Breast epithelium (tissue), 4 donors: ENCODE data around the gene PMCH. TPM values are rescaled to one million over a fixed set of nuclear protein-coding genes. Genes with fewer than 3 reads are reported as not detected.

Experiments used
- DNase-seq, 2 donors: peaks; one replicate each; pipeline ENCODE4 v3.0.0-alpha.2; 2019; ENCODE audit warnings: low spot score in 2 of 2
- H3K27ac ChIP-seq, 2 donors: fragments of 200-600 bp; sonication (generic) in 1 of 2; one replicate each; pipeline ENCODE4 v1.5.1; 2016 to 2019; ENCODE audit warnings: mild to moderate bottlenecking in 1 of 2
- H3K27me3 ChIP-seq, 2 donors: fragments of 200-600 bp; sonication (generic) in 1 of 2; one replicate each; pipeline versions ENCODE4 v1.5.1 to v1.6.0; 2017 to 2019; ENCODE audit warnings: control low read depth in 1 of 2, mild to moderate bottlenecking in 1 of 2
- H3K36me3 ChIP-seq: fragments of 200-600 bp; one replicate; pipeline ENCODE4 v1.5.1; 2019
- H3K4me1 ChIP-seq, 2 donors: fragments of 200-600 bp; sonication (generic); one replicate each; pipeline ENCODE4 v1.5.1; 2016 to 2019; ENCODE audit warnings: control low read depth in 1 of 2
- H3K4me3 ChIP-seq, 3 donors: fragments of 200-600 bp; sonication (generic); 1 replicate in 2 of 3; 2 replicates in 1 of 3; pipeline ENCODE4 v1.5.1; 2016 to 2019; ENCODE audit warnings: mild to moderate bottlenecking in 3 of 3, moderate library complexity in 2 of 3
- H3K9me3 ChIP-seq, 2 donors: fragments of 200-600 bp; sonication (generic) in 1 of 2; one replicate each; pipeline ENCODE4 v1.5.1; 2016 to 2019; ENCODE audit warnings: control low read depth in 1 of 2
- POLR2A ChIP-seq: fragments of 450-650 bp; IDR thresholded peaks from one replicate; pipeline ENCODE4 v1.6.1; 2016; ENCODE audit warnings: antibody characterized with exemption, mild to moderate bottlenecking, moderate library complexity
- POLR2AphosphoS5 ChIP-seq, 3 donors: sonication (generic); formaldehyde crosslinking; IDR thresholded peaks; one replicate each; pipeline ENCODE4 v1.6.1; 2017; ENCODE audit warnings: antibody characterized with exemption in 3 of 3
- intact Hi-C: fragments of 100-400 bp; cut with DNase I; formaldehyde crosslinking; loops from one replicate; pipeline ENCODE4 v1.15.1; 2023; ENCODE audit warnings: low total_unique reads
- total RNA-seq, 3 donors: library from RNA; depleted of rRNA; stranded (reverse); fragments of >200 nt; gene quantifications; one replicate each; pipeline ENCODE4 v1.1.0, GENCODE V29; 2016
- TF ChIP-seq, protein P1 (sequence below), 3 donors: fragments of 450-650 bp; IDR thresholded peaks; one replicate each; pipeline ENCODE4 v1.5.1; 2016 to 2017; ENCODE audit warnings: antibody characterized with exemption in 3 of 3, mild to moderate bottlenecking in 3 of 3, moderate library complexity in 3 of 3

PMCH gene
- total RNA-seq, 3 donors from 2014 or later = not detected

GRCh38 chr12:102220736-102221135 is 23.1 kb upstream of the PMCH start:
- H3K4me1 ChIP-seq = no peaks in the 10 kb centered on the region

DNA sequence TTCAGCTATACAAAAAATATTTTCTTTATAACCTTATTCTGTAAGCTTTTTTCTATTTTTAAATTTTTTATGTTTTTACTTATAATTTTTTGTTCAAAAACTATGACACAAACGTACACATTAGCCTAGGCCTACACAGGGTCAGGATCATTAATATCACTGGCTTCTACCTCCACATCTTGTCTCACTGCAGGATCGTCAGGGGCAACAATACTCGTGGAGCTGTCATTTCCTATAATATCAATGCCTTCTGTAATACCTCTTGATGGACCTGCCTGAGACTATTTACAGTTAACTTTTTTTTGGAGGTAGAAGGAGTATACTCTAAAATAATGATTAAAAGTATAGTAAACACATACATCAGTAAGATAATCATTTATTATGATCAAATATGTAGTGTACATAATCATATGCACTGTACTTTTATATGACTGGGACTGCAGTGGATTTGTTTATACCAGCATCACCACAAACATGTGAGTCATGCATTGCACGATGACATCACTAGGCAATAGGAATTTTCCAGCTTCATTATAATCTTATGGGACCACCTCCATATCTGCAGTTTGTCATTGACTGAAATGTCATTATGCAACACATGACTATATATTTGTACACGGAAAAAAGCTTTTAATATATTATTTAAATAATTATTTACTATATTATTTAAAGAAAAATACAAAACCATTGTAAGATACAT is 18.5 kb upstream of the PMCH start:
- Histone ChIP-seq H3K27ac (no peak overlapping the region), H3K27me3 (no peaks in the 10 kb centered on the region), H3K36me3 (no peaks in the 10 kb centered on the region), H3K4me1 (no peaks in the 10 kb centered on the region), H3K4me3 (no peak overlapping the region), H3K9me3 (no peaks in the 10 kb centered on the region)
- DNase-seq = no peak
- TF ChIP-seq, protein P1, sequence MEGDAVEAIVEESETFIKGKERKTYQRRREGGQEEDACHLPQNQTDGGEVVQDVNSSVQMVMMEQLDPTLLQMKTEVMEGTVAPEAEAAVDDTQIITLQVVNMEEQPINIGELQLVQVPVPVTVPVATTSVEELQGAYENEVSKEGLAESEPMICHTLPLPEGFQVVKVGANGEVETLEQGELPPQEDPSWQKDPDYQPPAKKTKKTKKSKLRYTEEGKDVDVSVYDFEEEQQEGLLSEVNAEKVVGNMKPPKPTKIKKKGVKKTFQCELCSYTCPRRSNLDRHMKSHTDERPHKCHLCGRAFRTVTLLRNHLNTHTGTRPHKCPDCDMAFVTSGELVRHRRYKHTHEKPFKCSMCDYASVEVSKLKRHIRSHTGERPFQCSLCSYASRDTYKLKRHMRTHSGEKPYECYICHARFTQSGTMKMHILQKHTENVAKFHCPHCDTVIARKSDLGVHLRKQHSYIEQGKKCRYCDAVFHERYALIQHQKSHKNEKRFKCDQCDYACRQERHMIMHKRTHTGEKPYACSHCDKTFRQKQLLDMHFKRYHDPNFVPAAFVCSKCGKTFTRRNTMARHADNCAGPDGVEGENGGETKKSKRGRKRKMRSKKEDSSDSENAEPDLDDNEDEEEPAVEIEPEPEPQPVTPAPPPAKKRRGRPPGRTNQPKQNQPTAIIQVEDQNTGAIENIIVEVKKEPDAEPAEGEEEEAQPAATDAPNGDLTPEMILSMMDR (IDR thresholded peaks at IDR 0.05) = no peak
- TF ChIP-seq POLR2AphosphoS5 (IDR thresholded peaks at IDR 0.05) (no peak), POLR2A (no peak)
- intact Hi-C loops = no loop called here

More at GRCh38 chr12:102220736-102221135, 23.1 kb upstream of the PMCH start:
- no peak for DNase-seq
- H3K27ac ChIP-seq = no peak overlapping the region
- H3K4me3 ChIP-seq = no peak overlapping the region
- intact Hi-C loops = no loop called here
- H3K27me3 ChIP-seq = no peaks in the 10 kb centered on the region
- H3K36me3 ChIP-seq = no peaks in the 10 kb centered on the region
- H3K9me3 ChIP-seq = no peaks in the 10 kb centered on the region
- TF ChIP-seq POLR2A (no peak), POLR2AphosphoS5 (IDR thresholded peaks at IDR 0.05) (no peak)
- TF ChIP-seq, protein P1 (IDR thresholded peaks at IDR 0.05) = no peak

DNA sequence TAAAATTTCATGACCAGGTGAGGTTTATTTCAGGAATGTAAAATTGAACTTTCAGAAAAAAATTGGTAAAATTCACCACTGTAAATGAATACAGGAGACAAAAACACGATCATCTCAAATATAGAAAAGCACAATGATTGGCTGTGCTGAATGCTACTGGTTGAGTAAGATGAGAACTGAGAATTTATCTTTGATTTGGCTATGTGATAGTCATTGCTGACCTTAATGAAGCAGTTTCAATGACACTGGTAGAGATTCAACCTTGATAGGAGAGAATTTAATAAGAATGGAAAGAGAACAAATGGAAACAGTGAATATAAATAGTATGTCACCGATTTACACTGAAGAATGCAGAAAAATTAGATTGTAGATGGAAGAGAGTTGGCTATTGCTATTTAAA is 6.4 kb upstream of the PMCH start:
- H3K36me3 ChIP-seq = no peaks in the 10 kb centered on the region
- peaks cover 0 to 7% of the 10 kb centered on the region in 2 donors for H3K9me3 ChIP-seq
- TF ChIP-seq POLR2AphosphoS5 (IDR thresholded peaks at IDR 0.05) = no peak
- no peaks in the 10 kb centered on the region for H3K4me1 ChIP-seq
- no peak overlapping the region for H3K27ac ChIP-seq
- DNase-seq = no peak
- intact Hi-C loops = no loop called here
- no peak overlapping the region for H3K4me3 ChIP-seq
- no peaks in the 10 kb centered on the region for H3K27me3 ChIP-seq

DNA sequence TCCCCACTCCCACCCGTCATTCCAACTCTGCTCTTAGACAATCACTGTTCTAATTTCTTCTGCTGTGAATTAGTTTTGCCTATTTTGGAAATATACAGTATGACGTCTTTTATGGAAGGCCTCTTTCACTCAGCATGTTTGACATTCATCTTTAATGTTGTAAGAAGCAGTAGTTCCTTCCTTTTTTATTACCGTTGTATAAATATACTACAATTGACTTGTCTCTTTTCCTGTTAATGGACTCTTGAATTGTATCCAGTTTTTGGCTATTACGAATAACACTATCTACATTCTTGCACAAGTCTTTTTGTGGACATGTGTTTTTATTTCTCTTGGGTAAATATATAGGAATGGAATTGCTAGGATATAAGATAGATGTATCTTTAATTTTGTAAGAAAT is 4.9 kb upstream of the PMCH start:
- no peaks in the 10 kb centered on the region for H3K27me3 ChIP-seq
- H3K4me1 ChIP-seq = no peaks in the 10 kb centered on the region
- H3K9me3 ChIP-seq = no peaks in the 10 kb centered on the region
- no peak overlapping the region for H3K27ac ChIP-seq
- intact Hi-C loops = no loop called here
- no peak overlapping the region for H3K4me3 ChIP-seq
- TF ChIP-seq POLR2A (no peak), POLR2AphosphoS5 (IDR thresholded peaks at IDR 0.05) (no peak)
- TF ChIP-seq, protein P1 (IDR thresholded peaks at IDR 0.05) = no peak
- no peak for DNase-seq
- no peaks in the 10 kb centered on the region for H3K36me3 ChIP-seq

DNA sequence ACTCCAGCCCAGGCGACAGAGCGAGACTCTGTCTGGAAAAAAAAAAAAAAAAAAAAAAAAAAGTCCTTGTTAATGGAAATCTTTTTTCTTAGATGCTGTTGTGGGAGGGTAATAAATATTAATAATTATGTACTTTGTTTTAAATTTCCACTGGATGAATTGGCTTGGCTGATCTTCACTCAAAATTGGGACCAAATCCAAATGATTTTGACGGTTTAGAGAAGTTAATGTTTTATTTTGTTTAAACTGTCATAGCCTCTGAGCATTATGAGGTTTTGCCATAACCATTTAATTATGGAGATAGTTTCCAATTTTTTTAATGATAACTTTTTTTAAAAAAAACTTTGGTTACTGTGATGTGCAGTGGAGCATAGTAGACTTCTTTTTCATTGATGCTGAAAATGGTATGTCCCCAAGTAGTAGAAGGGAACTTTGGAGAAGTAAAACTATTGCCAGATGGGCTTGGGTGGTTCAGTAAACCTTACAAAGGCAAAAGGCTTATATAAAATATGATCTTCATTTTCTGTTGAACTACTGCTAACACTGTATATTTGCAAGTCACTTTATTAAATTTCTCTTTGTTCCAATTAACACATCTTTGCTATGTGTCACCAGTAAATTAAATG is 3.9 kb upstream of the PMCH start:
- no peak overlapping the region for H3K4me3 ChIP-seq
- H3K4me1 ChIP-seq = no peaks in the 10 kb centered on the region
- intact Hi-C loops = no loop called here
- TF ChIP-seq POLR2A = no peak
- TF ChIP-seq, protein P1 (IDR thresholded peaks at IDR 0.05) = no peak
- no peak for TF ChIP-seq POLR2AphosphoS5 (IDR thresholded peaks at IDR 0.05)
- no peak overlapping the region for H3K27ac ChIP-seq
- no peak for DNase-seq
- H3K36me3 ChIP-seq = no peaks in the 10 kb centered on the region
- no peaks in the 10 kb centered on the region for H3K9me3 ChIP-seq
- H3K27me3 ChIP-seq = no peaks in the 10 kb centered on the region
